AG04449 (cell line): ENCODE measurements around the gene AGBL3.

Source experiments
- CTCF ChIA-PET: fragments of 350-600 bp; formaldehyde crosslinking; extraction: SDS; loops from one replicate; lab custom pipeline; 2021; ENCODE audit warnings: antibody characterized with exemption; lab: Yijun Ruan, JAX
- POLR2A ChIA-PET: fragments of 400-600, 350-600 bp; formaldehyde crosslinking; extraction: SDS; loops from one replicate; lab custom pipeline; 2020; ENCODE audit warnings: antibody characterized with exemption, inconsistent platforms; lab: Yijun Ruan, JAX
- DNase-seq: peaks from one replicate; pipeline ENCODE4 v3.0.0-alpha.2; 2010; ENCODE audit warnings: low read depth, low spot score
- H3K4me3 ChIP-seq: 2 replicates; pipeline ENCODE4 v1.5.1; 2011; ENCODE audit warnings: low read depth, mild to moderate bottlenecking, control low read depth, low read length
- TF ChIP-seq, protein P1 (sequence below): IDR thresholded peaks from one replicate; pipeline ENCODE4 v1.5.1; 2011; ENCODE audit warnings: mild to moderate bottlenecking, moderate library complexity, low read length, control low read depth, inconsistent platforms; ENCODE audit not compliant: insufficient read depth; ENCODE audit errors: missing control alignments

The AGBL3 gene

DNA sequence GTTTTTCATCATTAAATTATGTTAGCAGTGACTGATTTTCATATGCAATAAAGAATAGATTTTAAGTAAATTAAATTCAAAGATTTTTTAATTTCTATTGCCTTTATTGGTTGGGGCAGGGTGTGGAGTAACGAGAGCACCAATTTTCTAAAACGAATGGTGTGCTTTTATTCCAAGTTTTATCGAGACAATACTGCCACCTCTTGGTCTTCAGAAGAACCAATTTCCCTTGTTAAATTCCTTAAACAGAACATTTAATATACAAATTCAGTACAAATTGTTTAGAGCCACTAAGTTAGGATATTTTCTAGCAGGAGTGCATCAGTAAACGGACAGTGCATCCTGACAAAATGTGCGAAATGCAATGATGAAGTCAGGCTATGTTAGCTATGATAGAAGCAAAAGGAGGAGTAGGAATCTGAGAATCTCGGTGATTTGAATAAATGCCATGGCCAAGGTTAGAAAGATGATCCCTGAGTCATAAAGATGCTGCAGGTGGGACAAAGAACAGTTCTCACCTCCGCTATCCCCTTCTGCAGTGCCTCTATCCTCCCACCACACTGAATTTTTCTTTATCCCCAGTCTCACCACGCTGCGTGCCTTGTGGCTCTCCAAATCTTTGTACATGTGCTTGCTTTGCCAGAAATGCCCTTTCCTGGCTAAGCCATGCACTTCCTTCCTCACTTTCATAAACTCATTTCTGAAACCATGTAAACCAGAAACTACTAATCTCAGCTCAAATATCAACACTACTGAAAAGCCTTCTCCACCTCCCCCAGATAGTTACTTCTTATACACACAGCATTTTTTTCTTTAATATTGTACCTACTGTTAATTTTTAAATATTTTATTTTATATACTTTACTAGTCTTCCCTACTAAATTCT lies 31.9 kb upstream of the AGBL3 start:
- ChIA-PET CTCF (interaction anchor here (1.0 to 1.9 kb wide), 4 partner anchors 11 to 265 kb away, joined by 4 to 10 read pairs (median 4); no protein-coding TSS in a partner anchor), POLR2A (no interaction called here)
- no peak for DNase-seq
- no peak overlapping the region for H3K4me3 ChIP-seq
- TF ChIP-seq, protein P1, sequence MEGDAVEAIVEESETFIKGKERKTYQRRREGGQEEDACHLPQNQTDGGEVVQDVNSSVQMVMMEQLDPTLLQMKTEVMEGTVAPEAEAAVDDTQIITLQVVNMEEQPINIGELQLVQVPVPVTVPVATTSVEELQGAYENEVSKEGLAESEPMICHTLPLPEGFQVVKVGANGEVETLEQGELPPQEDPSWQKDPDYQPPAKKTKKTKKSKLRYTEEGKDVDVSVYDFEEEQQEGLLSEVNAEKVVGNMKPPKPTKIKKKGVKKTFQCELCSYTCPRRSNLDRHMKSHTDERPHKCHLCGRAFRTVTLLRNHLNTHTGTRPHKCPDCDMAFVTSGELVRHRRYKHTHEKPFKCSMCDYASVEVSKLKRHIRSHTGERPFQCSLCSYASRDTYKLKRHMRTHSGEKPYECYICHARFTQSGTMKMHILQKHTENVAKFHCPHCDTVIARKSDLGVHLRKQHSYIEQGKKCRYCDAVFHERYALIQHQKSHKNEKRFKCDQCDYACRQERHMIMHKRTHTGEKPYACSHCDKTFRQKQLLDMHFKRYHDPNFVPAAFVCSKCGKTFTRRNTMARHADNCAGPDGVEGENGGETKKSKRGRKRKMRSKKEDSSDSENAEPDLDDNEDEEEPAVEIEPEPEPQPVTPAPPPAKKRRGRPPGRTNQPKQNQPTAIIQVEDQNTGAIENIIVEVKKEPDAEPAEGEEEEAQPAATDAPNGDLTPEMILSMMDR, result no peak

GRCh38 chr7:134957005-134957404 lies 29.3 kb upstream of the AGBL3 start:
- no peak overlapping the region for H3K4me3 ChIP-seq
- ChIA-PET CTCF (no interaction called here), POLR2A (no interaction called here)
- DNase-seq, result no peak
- TF ChIP-seq, protein P1, result no peak

DNA sequence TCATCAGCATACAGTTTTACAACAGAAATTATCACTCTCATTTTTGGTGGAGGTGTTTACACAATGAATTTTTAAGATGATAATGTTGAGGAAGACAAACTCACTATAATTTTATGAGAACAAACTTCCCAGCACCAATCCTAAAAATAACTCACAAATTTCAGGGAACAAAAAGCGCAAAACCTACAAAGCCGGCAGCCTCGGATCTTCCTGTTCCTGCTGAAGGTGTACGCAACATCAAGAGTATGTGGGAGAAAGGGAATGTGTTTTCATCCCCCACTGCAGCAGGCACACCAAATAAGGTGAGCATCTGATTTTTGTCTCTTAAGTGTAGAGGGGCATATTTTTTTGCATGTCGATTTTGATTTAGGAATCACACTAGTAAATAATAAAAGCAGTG lies 26.5 kb upstream of the AGBL3 start:
- DNase-seq, result no peak
- CTCF ChIA-PET, result interaction anchor here (1.3 kb wide), 1 partner anchor 269 kb away, joined by 6 read pairs; no protein-coding TSS in a partner anchor
- POLR2A ChIA-PET, result no interaction called here
- H3K4me3 ChIP-seq, result no peak overlapping the region
- TF ChIP-seq, protein P1, result no peak

DNA sequence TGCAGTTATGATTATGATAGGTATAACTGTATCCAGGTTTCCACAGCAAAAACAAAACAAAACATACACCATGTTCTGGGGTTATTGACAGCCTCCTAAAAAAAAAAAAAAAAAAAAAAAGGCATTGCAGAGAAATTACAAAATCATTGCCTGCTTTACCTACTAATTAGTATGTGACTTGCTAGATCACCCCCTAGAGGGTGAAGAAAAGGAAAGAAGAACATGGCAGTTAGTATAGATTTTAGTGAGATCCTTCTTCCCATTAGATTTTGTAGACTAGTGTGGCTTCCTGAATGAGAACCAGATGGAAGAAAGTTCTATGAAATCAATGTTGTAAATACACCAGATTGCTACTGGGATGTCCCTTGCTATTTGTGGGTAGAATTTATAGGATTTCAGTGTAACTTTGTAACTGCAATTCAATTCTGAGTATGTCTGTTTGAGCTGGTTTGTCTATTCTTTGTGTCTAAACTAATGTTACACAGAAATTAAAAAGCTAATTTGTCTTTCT lies 24.0 kb upstream of the AGBL3 start:
- DNase-seq, result no peak
- POLR2A ChIA-PET, result no interaction called here
- TF ChIP-seq, protein P1, result no peak
- CTCF ChIA-PET, result interaction anchor here (1.6 kb wide), 1 partner anchor 208 kb away, joined by 5 read pairs; the partner anchor contains the start of gene CYREN
- H3K4me3 ChIP-seq, result no peak overlapping the region

GRCh38 chr7:134963036-134963435 lies 23.3 kb upstream of the AGBL3 start:
- no peak for DNase-seq
- CTCF ChIA-PET, result interaction anchor here (1.6 kb wide), 1 partner anchor 208 kb away, joined by 5 read pairs; the partner anchor contains the start of gene CYREN
- TF ChIP-seq, protein P1, result no peak
- POLR2A ChIA-PET, result no interaction called here
- no peak overlapping the region for H3K4me3 ChIP-seq

GRCh38 chr7:134966691-134967090 lies 19.6 kb upstream of the AGBL3 start:
- POLR2A ChIA-PET, result no interaction called here
- CTCF ChIA-PET, result interaction anchor here (0.7 kb wide), 1 partner anchor 19 kb away, joined by 3 read pairs; no protein-coding TSS in a partner anchor
- H3K4me3 ChIP-seq, result no peak overlapping the region
- DNase-seq, result no peak
- TF ChIP-seq, protein P1, result no peak
